GM12873 (cell line): ENCODE results near the gene PANK3.

ENCODE experiments used
- CTCF ChIP-seq: IDR thresholded peaks from 2 replicates; pipeline ENCODE4 v1.5.1; 2012; ENCODE audit warnings: low read depth, mild to moderate bottlenecking, moderate library complexity, low read length, control low read depth; ENCODE audit not compliant: insufficient read depth; ENCODE audit errors: missing control alignments

The PANK3 gene

GRCh38 chr5:168563959-168564358, 15.2 kb downstream of the PANK3 start:
- no peak for TF ChIP-seq CTCF

GRCh38 chr5:168562279-168562678, 16.9 kb downstream of the PANK3 start:
- TF ChIP-seq CTCF = no peak

DNA sequence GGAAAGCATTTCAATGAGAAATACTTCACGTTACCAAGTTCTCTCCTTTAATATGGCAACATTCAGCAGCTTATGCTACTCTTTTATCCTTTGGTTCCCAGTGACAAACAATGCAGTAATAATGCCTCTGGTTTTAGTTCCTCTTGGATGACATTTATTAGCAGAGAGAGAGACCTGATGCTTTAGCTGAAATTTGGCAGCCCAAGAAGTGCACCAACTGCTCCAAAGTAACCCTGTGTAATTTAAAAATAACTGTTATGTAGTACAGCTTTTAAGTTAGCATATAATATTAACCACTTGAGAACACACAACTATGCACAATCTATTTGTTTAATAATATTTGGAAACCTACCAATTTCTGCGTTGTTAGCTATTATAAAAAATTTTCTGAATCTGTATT, 21.8 kb downstream of the PANK3 start:
- no peak for TF ChIP-seq CTCF

DNA sequence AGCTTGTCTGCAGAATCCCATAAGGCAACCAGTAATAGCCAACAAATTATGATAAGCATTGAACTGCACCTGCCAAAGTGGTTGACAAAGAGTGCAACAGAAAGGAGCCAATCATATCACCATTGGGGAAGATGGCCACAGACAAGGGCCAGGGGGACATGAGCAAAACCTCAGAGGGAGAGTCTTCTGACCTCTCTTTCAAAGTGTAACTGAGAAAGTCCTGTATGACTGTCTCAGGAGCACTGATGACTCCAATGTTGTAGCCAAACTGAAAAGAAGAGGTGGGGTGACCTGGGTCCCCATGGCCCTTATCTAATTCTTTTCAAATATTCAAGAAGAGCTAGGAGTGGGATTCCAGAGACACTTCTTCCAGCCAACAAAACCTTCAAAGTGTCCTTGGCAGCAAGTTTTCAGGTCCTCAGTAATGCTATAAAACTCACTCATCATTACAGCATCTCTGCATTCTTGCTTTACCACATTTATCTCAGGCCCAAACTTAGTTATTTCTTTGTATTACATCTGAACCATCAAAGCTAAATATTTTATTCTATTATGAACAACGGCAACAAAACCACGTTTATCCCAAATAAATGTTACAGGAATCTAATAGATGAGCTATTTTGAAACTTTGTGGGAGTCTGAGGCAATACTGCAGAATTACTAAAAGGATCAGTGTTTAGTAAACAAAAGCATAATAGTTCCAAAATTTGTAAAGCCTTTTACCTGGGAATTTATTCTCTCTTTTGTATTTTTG, 25.6 kb downstream of the PANK3 start:
- TF ChIP-seq CTCF = no peak

DNA sequence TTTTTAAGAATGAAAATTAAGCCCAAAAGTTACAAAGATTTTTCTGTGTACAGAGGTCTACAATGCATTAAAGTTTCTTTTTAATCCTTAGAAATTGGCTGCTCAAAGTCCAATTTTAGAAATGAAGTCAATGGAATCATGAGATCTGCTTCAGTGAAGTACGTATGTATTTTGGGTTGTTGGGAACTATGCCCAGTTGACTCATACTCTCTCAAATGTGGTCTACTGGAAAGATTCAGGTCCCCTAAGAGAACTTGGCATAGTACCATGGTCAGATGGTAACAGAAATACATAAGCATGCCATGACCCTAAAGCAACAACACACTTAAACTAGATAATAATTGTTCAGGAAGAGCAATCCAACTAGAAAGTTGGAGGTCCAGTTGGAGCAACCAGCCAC, 27.0 kb downstream of the PANK3 start:
- no peak for TF ChIP-seq CTCF

- no peak for TF ChIP-seq CTCF
Observed at GRCh38 chr5:168550656-168551055, 28.5 kb downstream of the PANK3 start.

GRCh38 chr5:168549554-168549953, 29.6 kb downstream of the PANK3 start:
- no peak for TF ChIP-seq CTCF
